GM12878 (cell line): Measurements from ENCODE around the gene MRTFB.

Source experiments
- CBX5 ChIP-seq: sonication (generic); IDR thresholded peaks from 2 replicates; pipeline ENCODE4 v1.6.1; 2016; ENCODE audit warnings: low read depth, moderate library complexity, mild to moderate bottlenecking, inconsistent platforms
- CHD2 ChIP-seq: IDR thresholded peaks from 2 replicates; pipeline ENCODE4 v1.6.1; 2011; ENCODE audit warnings: low read depth, low read length, improper control_type of control experiment, borderline replicate concordance
- ESRRA ChIP-seq: IDR thresholded peaks from 2 replicates; pipeline ENCODE4 v1.6.1; 2012; ENCODE audit warnings: mild to moderate bottlenecking, low read length, improper control_type of control experiment
- EZH2 ChIP-seq: IDR thresholded peaks from 2 replicates; pipeline ENCODE4 v1.6.1; 2012; ENCODE audit warnings: low read depth, mild to moderate bottlenecking, control low read depth, inconsistent platforms, low read length, borderline replicate concordance; ENCODE audit not compliant: control insufficient read depth
- GABPA ChIP-seq: IDR thresholded peaks from 2 replicates; pipeline ENCODE4 v1.6.1; 2014; ENCODE audit warnings: antibody characterized with exemption, low read depth, mild to moderate bottlenecking, inconsistent platforms
- NRF1 ChIP-seq: conservative IDR thresholded peaks from 2 replicates; pipeline ENCODE4 v1.6.1; 2011; ENCODE audit warnings: mild to moderate bottlenecking, low read depth, low read length, improper control_type of control experiment
- PML ChIP-seq: IDR thresholded peaks from 2 replicates; pipeline ENCODE4 v1.6.1; 2012; ENCODE audit warnings: low read length, inconsistent platforms
- RAD21 ChIP-seq: IDR thresholded peaks from 2 replicates; pipeline ENCODE4 v1.6.1; 2011; ENCODE audit warnings: mild to moderate bottlenecking, low read depth, low read length, moderate library complexity; ENCODE audit not compliant: insufficient read depth
- SUZ12 ChIP-seq: fragments of 200-600 bp; sonication (generic); IDR thresholded peaks from one replicate; pipeline ENCODE4 v1.6.1; 2018; ENCODE audit warnings: antibody characterized with exemption, mild to moderate bottlenecking; ENCODE audit not compliant: unreplicated experiment
- TCF12 ChIP-seq: IDR thresholded peaks from 2 replicates; pipeline ENCODE4 v1.6.1; 2011; ENCODE audit warnings: low read depth, mild to moderate bottlenecking, low read length
- TF ChIP-seq, protein P1 (sequence below): fragments of 450-650 bp; conservative IDR thresholded peaks from 2 replicates; pipeline ENCODE4 v1.6.1; 2017; ENCODE audit warnings: mild to moderate bottlenecking, moderate library complexity
- TF ChIP-seq, protein P2 (sequence below), 3 experiments: IDR thresholded peaks in 2 of 3; conservative IDR thresholded peaks in 1 of 3; 2 replicates each; pipeline ENCODE4 v1.5.1; 2011; ENCODE audit warnings: low read depth in 3 of 3, low read length in 3 of 3, mild to moderate bottlenecking in 3 of 3, control low read depth in 2 of 3, moderate library complexity in 2 of 3, inconsistent platforms in 1 of 3, mixed read lengths in 1 of 3; ENCODE audit not compliant: control insufficient read depth in 2 of 3, insufficient read depth in 1 of 3; ENCODE audit errors: extremely low read depth in 1 of 3

DNA sequence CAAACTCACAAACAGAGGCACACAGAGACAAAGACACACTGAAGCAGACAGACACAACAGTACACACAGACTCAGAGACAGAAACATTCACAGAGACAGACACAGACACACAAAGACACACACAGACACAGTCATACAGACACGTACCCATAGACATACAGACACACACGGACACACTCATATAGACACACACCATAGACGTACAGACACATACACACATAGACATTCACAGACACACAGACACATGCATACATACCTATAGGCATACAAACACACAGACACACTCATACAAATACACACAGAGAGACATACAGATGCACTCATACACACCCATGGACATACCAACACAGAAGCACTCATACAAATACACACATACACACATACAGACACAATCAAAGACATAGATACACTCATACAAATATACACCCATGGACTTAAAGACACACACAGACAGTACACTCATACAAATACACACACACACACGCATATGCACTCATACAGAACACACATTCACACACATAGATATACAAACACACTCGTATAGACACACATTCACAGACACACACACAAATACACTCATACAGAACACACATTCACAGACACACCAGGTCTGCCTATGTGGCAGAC is 19.9 kb upstream of the MRTFB start:
- TF ChIP-seq, protein P1, sequence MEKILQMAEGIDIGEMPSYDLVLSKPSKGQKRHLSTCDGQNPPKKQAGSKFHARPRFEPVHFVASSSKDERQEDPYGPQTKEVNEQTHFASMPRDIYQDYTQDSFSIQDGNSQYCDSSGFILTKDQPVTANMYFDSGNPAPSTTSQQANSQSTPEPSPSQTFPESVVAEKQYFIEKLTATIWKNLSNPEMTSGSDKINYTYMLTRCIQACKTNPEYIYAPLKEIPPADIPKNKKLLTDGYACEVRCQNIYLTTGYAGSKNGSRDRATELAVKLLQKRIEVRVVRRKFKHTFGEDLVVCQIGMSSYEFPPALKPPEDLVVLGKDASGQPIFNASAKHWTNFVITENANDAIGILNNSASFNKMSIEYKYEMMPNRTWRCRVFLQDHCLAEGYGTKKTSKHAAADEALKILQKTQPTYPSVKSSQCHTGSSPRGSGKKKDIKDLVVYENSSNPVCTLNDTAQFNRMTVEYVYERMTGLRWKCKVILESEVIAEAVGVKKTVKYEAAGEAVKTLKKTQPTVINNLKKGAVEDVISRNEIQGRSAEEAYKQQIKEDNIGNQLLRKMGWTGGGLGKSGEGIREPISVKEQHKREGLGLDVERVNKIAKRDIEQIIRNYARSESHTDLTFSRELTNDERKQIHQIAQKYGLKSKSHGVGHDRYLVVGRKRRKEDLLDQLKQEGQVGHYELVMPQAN = no peak
- TF ChIP-seq TCF12 = no peak
- no peak for TF ChIP-seq GABPA
- TF ChIP-seq, protein P2, sequence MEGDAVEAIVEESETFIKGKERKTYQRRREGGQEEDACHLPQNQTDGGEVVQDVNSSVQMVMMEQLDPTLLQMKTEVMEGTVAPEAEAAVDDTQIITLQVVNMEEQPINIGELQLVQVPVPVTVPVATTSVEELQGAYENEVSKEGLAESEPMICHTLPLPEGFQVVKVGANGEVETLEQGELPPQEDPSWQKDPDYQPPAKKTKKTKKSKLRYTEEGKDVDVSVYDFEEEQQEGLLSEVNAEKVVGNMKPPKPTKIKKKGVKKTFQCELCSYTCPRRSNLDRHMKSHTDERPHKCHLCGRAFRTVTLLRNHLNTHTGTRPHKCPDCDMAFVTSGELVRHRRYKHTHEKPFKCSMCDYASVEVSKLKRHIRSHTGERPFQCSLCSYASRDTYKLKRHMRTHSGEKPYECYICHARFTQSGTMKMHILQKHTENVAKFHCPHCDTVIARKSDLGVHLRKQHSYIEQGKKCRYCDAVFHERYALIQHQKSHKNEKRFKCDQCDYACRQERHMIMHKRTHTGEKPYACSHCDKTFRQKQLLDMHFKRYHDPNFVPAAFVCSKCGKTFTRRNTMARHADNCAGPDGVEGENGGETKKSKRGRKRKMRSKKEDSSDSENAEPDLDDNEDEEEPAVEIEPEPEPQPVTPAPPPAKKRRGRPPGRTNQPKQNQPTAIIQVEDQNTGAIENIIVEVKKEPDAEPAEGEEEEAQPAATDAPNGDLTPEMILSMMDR (IDR thresholded peaks at IDR 0.05 in 2 of 3, conservative IDR thresholded peaks at IDR 0.05 in 1 of 3; ENCODE audit: control insufficient read depth in 2 of 3, extremely low read depth in 1 of 3, insufficient read depth in 1 of 3, low read depth in 3 of 3, low read length in 3 of 3) = no peak
- TF ChIP-seq SUZ12 = no peak
- TF ChIP-seq ESRRA = no peak
- no peak for TF ChIP-seq CHD2
- no peak for TF ChIP-seq RAD21
- TF ChIP-seq CBX5 = no peak
- no peak for TF ChIP-seq PML
- TF ChIP-seq NRF1 = no peak
- no peak for TF ChIP-seq EZH2
